AG09319 (cell line): ENCODE measurements around the gene TRIP13.
"Not testable (repeated sequence)": the region's sequence is repeated elsewhere in the genome, so short reads cannot be mapped to it uniquely, and the experiment has no call there.

Source experiments
- DNase-seq: peaks from one replicate; pipeline ENCODE4 v3.0.0-alpha.2; 2010; ENCODE audit warnings: low read depth; ENCODE audit errors: extremely low read depth
- CTCF ChIP-seq: IDR thresholded peaks from 2 replicates; pipeline ENCODE4 v1.5.1; 2011; ENCODE audit warnings: low read depth, mild to moderate bottlenecking, inconsistent platforms, low read length, moderate library complexity

TRIP13 gene

GRCh38 chr5:850511-851006 is 42.1 kb upstream of the TRIP13 start, which contains the start of gene ZDHHC11:
TSS of gene ZDHHC11 (minus strand) at chr5:850986. CDS start at chr5:850602, 384 bp downstream.
- no peak for DNase-seq
- TF ChIP-seq CTCF, result no peak

GRCh38 chr5:851076-851475 is 41.6 kb upstream of the TRIP13 start:
- no peak for TF ChIP-seq CTCF
- DNase-seq, result no peak

GRCh38 chr5:851553-851952 is 41.1 kb upstream of the TRIP13 start:
- no peak for DNase-seq

GRCh38 chr5:852018-852417 is 40.7 kb upstream of the TRIP13 start:
- DNase-seq, result no peak
- no peak for TF ChIP-seq CTCF

More at GRCh38 chr5:851553-851952, 41.1 kb upstream of the TRIP13 start:
- TF ChIP-seq CTCF, result no peak

- TF ChIP-seq CTCF, result no peak
- no peak for DNase-seq
Observed at GRCh38 chr5:852431-853401, 40.0 kb upstream of the TRIP13 start.

GRCh38 chr5:853416-854090 is 39.1 kb upstream of the TRIP13 start:
- not testable (repeated sequence) for DNase-seq

- no peak for TF ChIP-seq CTCF
- no peak for DNase-seq
Observed at GRCh38 chr5:854217-854616, 38.5 kb upstream of the TRIP13 start.
